BLaER1 treated with 17β-estradiol and CSF1 and Interleukin-3, amounts not matched to agents 10 nM and 100 nM (cell line): ENCODE measurements around the gene MED13.
"Not testable (repeated sequence)": the region's sequence is repeated elsewhere in the genome, so short reads cannot be mapped to it uniquely, and the experiment has no call there.

Experiments
- H3K27ac ChIP-seq, 11 experiments: shearing (Covaris generic); formaldehyde crosslinking; 2 replicates each; pipeline ENCODE4 v1.8.1; 2022
- H3K27me3 ChIP-seq, 11 experiments: shearing (Covaris generic); formaldehyde crosslinking; 2 replicates each; pipeline ENCODE4 v1.8.1; 2022
- H3K36me3 ChIP-seq, 11 experiments: shearing (Covaris generic); formaldehyde crosslinking; 2 replicates each; pipeline ENCODE4 v1.8.1; 2022
- H3K4me1 ChIP-seq, 10 experiments: shearing (Covaris generic); formaldehyde crosslinking; 2 replicates each; pipeline ENCODE4 v1.8.1; 2022
- H3K4me2 ChIP-seq, 11 experiments: shearing (Covaris generic); formaldehyde crosslinking; 2 replicates each; pipeline ENCODE4 v1.8.1; 2022
- H3K4me3 ChIP-seq, 10 experiments: shearing (Covaris generic); formaldehyde crosslinking; 2 replicates each; pipeline ENCODE4 v1.8.1; 2022
- H3K9ac ChIP-seq, 11 experiments: shearing (Covaris generic); formaldehyde crosslinking; 2 replicates each; pipeline ENCODE4 v1.8.1; 2022
- H3K9me3 ChIP-seq, 11 experiments: shearing (Covaris generic); formaldehyde crosslinking; replicated peaks in 1 of 11; 2 replicates each; pipeline ENCODE4 v1.8.1; 2022
- H4K20me1 ChIP-seq, 11 experiments: shearing (Covaris generic); formaldehyde crosslinking; 2 replicates each; pipeline ENCODE4 v1.8.1; 2022
- Cebpa-rat ChIP-seq, 11 experiments: shearing (Covaris generic); IDR thresholded peaks; 2 replicates each; pipeline ENCODE4 v1.8.1; 2022

Gene MED13

GRCh38 chr17:61943117-61943516, 122.0 kb downstream of the MED13 start:
- Histone ChIP-seq H4K20me1 (peaks cover 0 to 21% (median 0%) of the 10 kb centered on the region in 11 experiments; a peak in 6 of 22 replicates), H3K36me3 (peaks cover 54 to 82% (median 65%) of the 10 kb centered on the region in 11 experiments), H3K9ac (no peak overlapping the region), H3K4me3 (no peak overlapping the region), H3K4me1 (peaks cover 0 to 5% (median 0%) of the 10 kb centered on the region in 10 experiments; a peak in 1 of 20 replicates), H3K4me2 (no peak overlapping the region), H3K27me3 (no peaks in the 10 kb centered on the region), H3K9me3 (no peaks in the 10 kb centered on the region), H3K27ac (no peak overlapping the region)
- TF ChIP-seq Cebpa-rat (IDR thresholded peaks at IDR 0.05) = no peak

- Histone ChIP-seq H3K9me3 (no peaks in the 10 kb centered on the region), H3K36me3 (peaks cover 43 to 72% (median 54%) of the 10 kb centered on the region in 11 experiments), H3K4me1 (peaks cover 0 to 5% (median 0%) of the 10 kb centered on the region in 10 experiments; a peak in 1 of 20 replicates), H3K9ac (no peak overlapping the region), H3K4me2 (no peak overlapping the region), H3K27ac (no peak overlapping the region), H3K4me3 (no peak overlapping the region), H4K20me1 (peaks cover 0 to 21% (median 0%) of the 10 kb centered on the region in 11 experiments; a peak in 6 of 22 replicates), H3K27me3 (no peaks in the 10 kb centered on the region)
- no peak for TF ChIP-seq Cebpa-rat (IDR thresholded peaks at IDR 0.05)
These were observed 123.0 kb downstream of the MED13 start for GRCh38 chr17:61942085-61942484.

DNA sequence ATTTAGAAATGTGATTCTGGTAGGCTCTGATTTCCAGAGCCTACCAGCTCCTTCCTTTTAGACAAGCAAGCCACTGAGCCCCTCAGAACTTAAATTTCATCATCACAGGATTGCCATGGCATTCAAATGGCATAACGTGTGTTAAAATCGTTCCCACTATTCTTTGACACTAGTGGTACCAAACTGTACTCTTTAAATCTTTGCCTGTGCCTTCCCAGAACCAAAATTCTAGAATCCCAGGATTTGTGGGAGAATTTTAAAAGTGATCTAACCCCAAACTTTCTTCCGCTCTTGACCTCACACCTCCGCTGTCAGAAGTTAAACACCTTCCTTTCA, 137.0 kb downstream of the MED13 start:
- H3K4me2 ChIP-seq = peak overlapping the region; percentile 74 to 97 (median 89)
- H4K20me1 ChIP-seq = no peaks in the 10 kb centered on the region
- H3K27me3 ChIP-seq = no peaks in the 10 kb centered on the region
- H3K9ac ChIP-seq = peak overlapping the region; percentile 51 to 97 (median 95); a peak in 21 of 22 replicates
- peak overlapping the region; percentile 18 to 95 (median 94); a peak in 19 of 22 replicates for H3K27ac ChIP-seq
- no peaks in the 10 kb centered on the region for H3K9me3 ChIP-seq
- peak overlapping the region; percentile 62 to 87 (median 78) for H3K4me3 ChIP-seq
- no peak for TF ChIP-seq Cebpa-rat (IDR thresholded peaks at IDR 0.05)
- H3K4me1 ChIP-seq = peaks cover 14 to 24% (median 19%) of the 10 kb centered on the region in 10 experiments
- H3K36me3 ChIP-seq = peaks cover 19 to 28% (median 22%) of the 10 kb centered on the region in 11 experiments

GRCh38 chr17:61927208-61928100, 137.6 kb downstream of the MED13 start, which contains the start of gene INTS2:
INTS2 (minus strand) TSS chr17:61927982; CDS start chr17:61926644, 1,338 bp downstream.
- Histone ChIP-seq H3K4me3 (peak within 1 kb of the TSS; percentile 62 to 87 (median 78)), H4K20me1 (no peaks in the 10 kb centered on the region), H3K27ac (peak within 1 kb of the TSS; percentile 77 to 95 (median 94)), H3K9ac (peak within 1 kb of the TSS; percentile 88 to 97 (median 95)), H3K9me3 (no peaks in the 10 kb centered on the region), H3K4me2 (peak within 1 kb of the TSS; percentile 74 to 97 (median 90)), H3K36me3 (peaks cover 20 to 34% (median 28%) of the 10 kb centered on the region in 11 experiments), H3K4me1 (peaks cover 14 to 24% (median 19%) of the 10 kb centered on the region in 10 experiments), H3K27me3 (no peaks in the 10 kb centered on the region)
- no peak for TF ChIP-seq Cebpa-rat (IDR thresholded peaks at IDR 0.05)

DNA sequence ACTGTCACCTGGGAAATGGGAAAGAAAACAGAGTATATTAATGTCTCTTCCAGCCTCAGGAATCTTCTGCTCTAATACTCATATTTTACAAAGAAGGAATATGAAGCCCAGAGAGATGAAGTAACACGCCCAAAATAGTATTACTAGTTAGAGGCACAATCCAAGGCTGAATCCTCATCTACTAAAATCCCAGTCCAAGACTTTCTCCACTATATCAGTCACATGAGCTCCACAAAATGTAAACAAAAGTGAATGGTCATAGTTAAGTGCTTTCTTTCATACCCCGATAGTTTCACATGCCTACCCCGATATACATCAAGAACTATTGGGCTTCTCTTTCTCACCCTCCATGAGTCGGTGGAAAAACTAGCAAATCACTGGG, 138.3 kb downstream of the MED13 start:
- no peaks in the 10 kb centered on the region for H3K9me3 ChIP-seq
- H3K36me3 ChIP-seq = peaks cover 24 to 37% (median 31%) of the 10 kb centered on the region in 11 experiments
- H3K27ac ChIP-seq = peak overlapping the region; percentile 77 to 95 (median 94)
- H3K4me2 ChIP-seq = peak overlapping the region; percentile 74 to 97 (median 90)
- TF ChIP-seq Cebpa-rat (IDR thresholded peaks at IDR 0.05) = no peak
- peaks cover 14 to 24% (median 19%) of the 10 kb centered on the region in 10 experiments for H3K4me1 ChIP-seq
- no peaks in the 10 kb centered on the region for H4K20me1 ChIP-seq
- peak overlapping the region; percentile 88 to 97 (median 95) for H3K9ac ChIP-seq
- H3K4me3 ChIP-seq = peak overlapping the region; percentile 62 to 87 (median 78)
- H3K27me3 ChIP-seq = no peaks in the 10 kb centered on the region

GRCh38 chr17:61915162-61915561, 149.9 kb downstream of the MED13 start:
- H3K4me2 ChIP-seq, H3K27ac ChIP-seq: not testable (repeated sequence)
- peaks cover 75 to 96% (median 85%) of the 10 kb centered on the region in 11 experiments for H3K36me3 ChIP-seq

GRCh38 chr17:61908292-61909037, 156.6 kb downstream of the MED13 start:
- Histone ChIP-seq H3K27ac (no peak overlapping the region), H3K36me3 (peaks cover 86 to 98% (median 95%) of the 10 kb centered on the region in 11 experiments), H3K4me1 (no peaks in the 10 kb centered on the region), H4K20me1 (no peaks in the 10 kb centered on the region), H3K9ac (no peak overlapping the region), H3K27me3 (no peaks in the 10 kb centered on the region), H3K4me3 (no peak overlapping the region), H3K9me3 (peaks cover 0 to 4% (median 0%) of the 10 kb centered on the region in 11 experiments; a peak in 1 of 22 replicates), H3K4me2 (no peak overlapping the region)
- no peak for TF ChIP-seq Cebpa-rat (IDR thresholded peaks at IDR 0.05)

More at GRCh38 chr17:61915162-61915561, 149.9 kb downstream of the MED13 start:
- H3K4me1 ChIP-seq, H3K9ac ChIP-seq, H4K20me1 ChIP-seq, H3K9me3 ChIP-seq, H3K27me3 ChIP-seq, H3K4me3 ChIP-seq: not testable (repeated sequence)

- Histone ChIP-seq H3K4me3 (no peak overlapping the region), H4K20me1 (no peaks in the 10 kb centered on the region), H3K4me1 (no peaks in the 10 kb centered on the region), H3K27ac (no peak overlapping the region), H3K4me2 (no peak overlapping the region), H3K27me3 (no peaks in the 10 kb centered on the region), H3K9ac (no peak overlapping the region), H3K36me3 (peaks cover 88 to 98% (median 95%) of the 10 kb centered on the region in 11 experiments), H3K9me3 (peaks cover 0 to 4% (median 0%) of the 10 kb centered on the region in 11 experiments; a peak in 1 of 22 replicates)
- no peak for TF ChIP-seq Cebpa-rat (IDR thresholded peaks at IDR 0.05)
These were observed 157.7 kb downstream of the MED13 start for GRCh38 chr17:61907361-61907760.
